Measurements from ENCODE around the gene CTU1.

Gene CTU1

DNA sequence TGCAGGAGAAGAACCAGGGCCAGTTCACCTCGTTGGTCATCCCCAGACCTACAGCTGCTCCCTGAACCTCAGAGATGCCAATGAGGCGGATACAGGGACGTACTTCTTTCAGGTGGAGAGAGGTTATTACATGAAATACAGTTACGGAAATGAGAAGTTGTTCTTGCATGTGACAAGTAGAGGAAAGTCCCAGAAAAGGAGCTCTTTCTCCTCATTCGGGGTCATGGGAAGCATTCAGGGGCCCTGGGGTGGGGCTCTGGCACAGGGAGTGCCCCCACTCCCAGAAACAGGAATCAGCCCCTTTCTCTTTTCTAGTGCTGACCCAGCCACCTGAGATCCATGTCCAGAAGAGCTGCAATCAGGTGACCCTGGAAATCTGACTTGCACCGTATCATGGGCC lies 12.0 kb upstream of the CTU1 start:
- Histone ChIP-seq H3K27ac (ENCODE audit: low read length) (no peak overlapping the region), H3K9ac (ENCODE audit: low read length) (no peak overlapping the region), H3K9me3 (ENCODE audit: control insufficient read depth, low read depth, low read length) (no peaks in the 10 kb centered on the region), H3K36me3 (ENCODE audit: control insufficient read depth, low read depth, low read length) (no peaks in the 10 kb centered on the region), H3K4me3 (ENCODE audit: low read length) (no peak overlapping the region), H3K4me1 (ENCODE audit: control insufficient read depth, low read depth, low read length) (no peaks in the 10 kb centered on the region), H3K27me3 (ENCODE audit: control insufficient read depth, insufficient read depth, low read length) (no peaks in the 10 kb centered on the region)

DNA sequence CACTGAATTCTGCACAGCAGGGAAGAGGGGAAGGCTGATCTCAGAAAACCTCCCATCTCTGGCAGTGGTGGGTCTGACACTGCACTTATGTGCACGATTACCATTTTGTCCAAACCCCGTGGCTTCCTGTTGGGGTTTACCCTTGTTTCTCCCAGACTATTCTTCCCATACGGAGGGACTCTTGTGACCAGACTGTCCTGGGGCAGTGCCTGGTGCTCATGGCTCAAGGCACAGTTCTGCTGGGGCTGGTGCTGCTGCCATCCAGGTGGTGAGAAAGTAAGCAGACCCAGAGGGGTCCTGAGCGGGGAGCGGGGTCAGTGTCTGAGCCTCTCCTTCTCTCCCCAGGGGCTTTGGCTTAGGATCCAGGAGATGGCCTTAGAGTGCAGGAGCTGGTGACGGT lies 11.4 kb upstream of the CTU1 start:
- Histone ChIP-seq H3K9ac (ENCODE audit: low read length) (no peak overlapping the region), H3K27ac (ENCODE audit: low read length) (no peak overlapping the region), H3K9me3 (ENCODE audit: control insufficient read depth, low read depth, low read length) (no peaks in the 10 kb centered on the region), H3K36me3 (ENCODE audit: control insufficient read depth, low read depth, low read length) (no peaks in the 10 kb centered on the region), H3K4me3 (ENCODE audit: low read length) (no peak overlapping the region), H3K27me3 (ENCODE audit: control insufficient read depth, insufficient read depth, low read length) (no peaks in the 10 kb centered on the region), H3K4me1 (ENCODE audit: control insufficient read depth, low read depth, low read length) (no peaks in the 10 kb centered on the region)

DNA sequence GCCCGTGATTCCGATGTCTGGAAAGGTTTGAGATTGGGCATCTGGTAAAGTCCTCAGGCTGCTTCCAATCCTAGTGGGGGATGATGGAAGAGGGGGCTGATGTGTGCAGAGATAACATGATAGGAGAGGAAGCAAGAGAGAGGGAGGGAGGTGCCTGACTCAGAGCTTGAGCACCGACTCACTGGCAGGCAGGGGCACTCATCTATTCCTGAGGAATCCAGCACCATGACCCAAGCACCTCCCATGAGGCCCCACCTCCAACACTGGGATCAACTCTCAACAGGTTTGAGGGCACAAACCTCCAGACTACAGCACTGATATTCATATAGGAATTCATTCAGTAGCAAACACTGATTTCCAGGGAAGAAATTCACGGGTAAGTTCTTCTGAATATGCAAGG lies 10.9 kb upstream of the CTU1 start:
- no peaks in the 10 kb centered on the region for H3K9me3 ChIP-seq (ENCODE audit: control insufficient read depth, low read depth, low read length)
- H3K27ac ChIP-seq (ENCODE audit: low read length) = no peak overlapping the region
- H3K27me3 ChIP-seq (ENCODE audit: control insufficient read depth, insufficient read depth, low read length) = no peaks in the 10 kb centered on the region
- no peaks in the 10 kb centered on the region for H3K36me3 ChIP-seq (ENCODE audit: control insufficient read depth, low read depth, low read length)
- no peaks in the 10 kb centered on the region for H3K4me1 ChIP-seq (ENCODE audit: control insufficient read depth, low read depth, low read length)
- H3K9ac ChIP-seq (ENCODE audit: low read length) = no peak overlapping the region
- H3K4me3 ChIP-seq (ENCODE audit: low read length) = no peak overlapping the region

DNA sequence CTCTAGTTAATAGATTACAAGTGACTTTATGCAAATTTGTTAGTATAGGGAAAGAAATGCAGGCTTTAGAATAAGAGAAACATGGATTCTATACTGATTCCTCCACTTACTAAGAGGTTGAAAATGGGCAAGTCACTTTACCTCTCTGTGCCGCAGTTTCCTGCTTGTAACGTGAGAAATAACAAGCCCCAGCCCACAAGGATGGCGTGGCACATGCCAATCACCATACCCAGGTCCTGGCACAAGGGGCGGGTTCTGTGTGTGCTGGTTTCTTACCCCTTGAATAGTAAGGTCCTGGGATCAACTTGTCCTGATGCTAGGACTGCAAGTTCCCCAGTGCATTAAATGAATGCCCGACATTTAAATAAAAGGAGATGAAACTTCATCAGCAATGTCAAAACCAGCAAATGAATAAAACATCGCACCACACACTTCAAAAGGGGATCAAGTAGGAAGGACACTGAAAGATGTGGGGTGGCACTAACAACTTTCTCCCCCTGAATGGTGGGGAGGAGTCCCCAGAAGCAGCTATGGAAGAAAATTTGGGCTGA lies 8.6 kb upstream of the CTU1 start:
- H3K27me3 ChIP-seq (ENCODE audit: control insufficient read depth, insufficient read depth, low read length) = peaks cover 7% of the 10 kb centered on the region
- no peak overlapping the region for H3K27ac ChIP-seq (ENCODE audit: low read length)
- no peak overlapping the region for H3K4me3 ChIP-seq (ENCODE audit: low read length)
- H3K9me3 ChIP-seq (ENCODE audit: control insufficient read depth, low read depth, low read length) = no peaks in the 10 kb centered on the region
- no peak overlapping the region for H3K9ac ChIP-seq (ENCODE audit: low read length)
- H3K4me1 ChIP-seq (ENCODE audit: control insufficient read depth, low read depth, low read length) = no peaks in the 10 kb centered on the region
- H3K36me3 ChIP-seq (ENCODE audit: control insufficient read depth, low read depth, low read length) = no peaks in the 10 kb centered on the region

GRCh38 chr19:51114087-51114729 lies 6.0 kb upstream of the CTU1 start:
- Histone ChIP-seq H3K4me3 (ENCODE audit: low read length) (no peak overlapping the region), H3K36me3 (ENCODE audit: control insufficient read depth, low read depth, low read length) (no peaks in the 10 kb centered on the region), H3K4me1 (ENCODE audit: control insufficient read depth, low read depth, low read length) (no peaks in the 10 kb centered on the region), H3K9me3 (ENCODE audit: control insufficient read depth, low read depth, low read length) (no peaks in the 10 kb centered on the region), H3K27ac (ENCODE audit: low read length) (no peak overlapping the region), H3K9ac (ENCODE audit: low read length) (no peak overlapping the region), H3K27me3 (ENCODE audit: control insufficient read depth, insufficient read depth, low read length) (peaks cover 25% of the 10 kb centered on the region)

DNA sequence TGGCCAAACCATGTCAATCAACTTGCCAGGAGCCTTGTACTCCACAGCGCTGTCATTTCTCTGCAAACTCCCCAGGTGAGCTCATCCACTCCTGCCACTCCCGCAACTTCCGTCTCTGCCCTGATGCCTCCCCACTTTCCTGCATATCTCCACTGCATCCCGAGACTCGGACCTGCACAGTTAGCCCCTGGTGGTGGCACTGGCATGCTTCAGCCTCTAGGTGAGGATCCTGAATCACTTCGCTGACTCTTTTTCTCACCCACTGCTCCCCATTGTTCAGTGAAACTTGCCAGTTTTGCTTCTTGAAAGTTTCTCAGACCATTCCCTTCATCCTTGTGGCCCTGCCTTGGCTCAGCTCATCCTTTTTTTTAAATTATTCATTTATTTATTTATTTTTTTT lies 3.4 kb upstream of the CTU1 start:
- H3K4me1 ChIP-seq (ENCODE audit: control insufficient read depth, low read depth, low read length) = peaks cover 4% of the 10 kb centered on the region
- H3K9me3 ChIP-seq (ENCODE audit: control insufficient read depth, low read depth, low read length) = no peaks in the 10 kb centered on the region
- no peak overlapping the region for H3K9ac ChIP-seq (ENCODE audit: low read length)
- no peak overlapping the region for H3K4me3 ChIP-seq (ENCODE audit: low read length)
- H3K27me3 ChIP-seq (ENCODE audit: control insufficient read depth, insufficient read depth, low read length) = peaks cover 25% of the 10 kb centered on the region
- H3K27ac ChIP-seq (ENCODE audit: low read length) = no peak overlapping the region
- H3K36me3 ChIP-seq (ENCODE audit: control insufficient read depth, low read depth, low read length) = no peaks in the 10 kb centered on the region

DNA sequence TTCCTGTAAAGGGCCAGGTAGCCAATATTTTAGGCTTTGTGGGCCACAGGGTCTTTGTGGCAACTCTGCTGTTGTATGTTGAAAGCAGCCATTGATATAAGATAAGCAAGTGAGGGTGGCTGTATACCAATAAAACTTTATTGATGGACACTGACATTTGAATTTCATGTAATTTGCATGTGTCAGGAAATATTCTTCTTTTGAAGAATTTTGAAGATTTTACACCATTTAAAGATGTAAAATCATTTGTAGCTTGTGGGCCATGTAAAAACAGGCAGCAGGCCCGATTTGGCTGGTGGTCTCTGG lies 2.4 kb upstream of the CTU1 start:
- Histone ChIP-seq H3K9me3 (ENCODE audit: control insufficient read depth, low read depth, low read length) (no peaks in the 10 kb centered on the region), H3K27me3 (ENCODE audit: control insufficient read depth, insufficient read depth, low read length) (peaks cover 25% of the 10 kb centered on the region), H3K4me1 (ENCODE audit: control insufficient read depth, low read depth, low read length) (peaks cover 4% of the 10 kb centered on the region), H3K9ac (ENCODE audit: low read length) (no peak overlapping the region), H3K27ac (ENCODE audit: low read length) (no peak overlapping the region), H3K36me3 (ENCODE audit: control insufficient read depth, low read depth, low read length) (no peaks in the 10 kb centered on the region), H3K4me3 (ENCODE audit: low read length) (no peak overlapping the region)

DNA sequence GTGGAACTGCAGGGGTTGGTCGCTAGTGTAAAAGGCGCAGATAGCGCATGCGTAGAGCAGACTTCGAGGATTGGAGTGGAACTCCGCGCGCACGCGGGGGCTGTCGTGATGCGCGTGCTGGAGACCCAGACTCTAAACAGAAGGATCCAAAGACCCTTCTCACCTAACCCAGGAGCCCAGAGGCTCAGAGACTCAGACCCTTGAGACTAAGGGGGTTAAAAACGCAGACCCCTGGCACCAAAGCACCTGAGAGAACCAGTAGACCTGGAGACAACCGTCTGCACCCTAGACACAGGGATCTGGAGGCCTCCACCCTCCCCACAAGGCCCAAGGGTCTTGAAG lies 567 bp upstream of the CTU1 start:
- Histone ChIP-seq H3K4me3 (ENCODE audit: low read length) (peak overlapping the region; percentile 91), H3K27me3 (ENCODE audit: control insufficient read depth, insufficient read depth, low read length) (peaks cover 25% of the 10 kb centered on the region), H3K27ac (ENCODE audit: low read length) (no peak overlapping the region)

DNA sequence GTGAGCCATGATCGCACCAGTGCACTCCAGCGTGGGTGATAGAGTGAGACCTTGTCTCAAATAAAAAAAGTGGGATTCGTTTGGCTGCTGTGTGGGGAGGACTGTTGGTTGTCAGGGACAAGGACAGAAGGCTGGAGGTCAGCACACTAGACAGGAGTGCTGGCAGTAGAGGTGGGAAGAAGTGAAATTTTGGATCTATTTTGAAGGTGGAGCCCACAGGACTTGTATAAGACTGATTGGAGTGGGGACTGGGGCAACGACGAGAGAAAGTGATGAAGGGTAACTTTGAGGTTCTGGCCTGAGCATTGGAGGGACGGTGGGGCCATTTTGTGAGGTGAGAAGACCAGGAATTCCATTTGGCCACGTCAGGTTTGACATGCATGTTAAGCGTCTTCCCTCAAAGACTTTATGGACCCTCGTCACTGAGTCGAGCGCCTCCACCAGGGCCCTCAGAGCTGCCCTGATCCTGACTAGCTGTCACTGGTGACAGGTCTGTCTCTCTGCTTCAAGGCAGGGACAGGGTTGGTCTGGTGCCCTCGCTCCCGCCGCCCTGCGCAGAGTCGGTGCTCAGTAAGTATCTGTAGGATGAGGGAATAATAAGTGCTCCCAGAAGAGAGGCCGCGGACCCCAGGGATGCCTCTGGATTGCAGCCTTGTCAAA lies 673 bp downstream of the CTU1 start:
- Histone ChIP-seq H3K36me3 (ENCODE audit: control insufficient read depth, low read depth, low read length) (peaks cover 6% of the 10 kb centered on the region), H3K27ac (ENCODE audit: low read length) (no peak overlapping the region), H3K27me3 (ENCODE audit: control insufficient read depth, insufficient read depth, low read length) (peaks cover 21% of the 10 kb centered on the region), H3K4me3 (ENCODE audit: low read length) (peak overlapping the region; percentile 91), H3K4me1 (ENCODE audit: control insufficient read depth, low read depth, low read length) (peaks cover 4% of the 10 kb centered on the region), H3K9me3 (ENCODE audit: control insufficient read depth, low read depth, low read length) (no peaks in the 10 kb centered on the region), H3K9ac (ENCODE audit: low read length) (peak overlapping the region; percentile 65)

More for the DNA sequence above, 567 bp upstream of the CTU1 start:
- Histone ChIP-seq H3K9me3 (ENCODE audit: control insufficient read depth, low read depth, low read length) (no peaks in the 10 kb centered on the region), H3K9ac (ENCODE audit: low read length) (no peak overlapping the region), H3K36me3 (ENCODE audit: control insufficient read depth, low read depth, low read length) (no peaks in the 10 kb centered on the region), H3K4me1 (ENCODE audit: control insufficient read depth, low read depth, low read length) (peaks cover 4% of the 10 kb centered on the region)

GRCh38 chr19:51103926-51104341 lies 4.3 kb downstream of the CTU1 start:
- H3K27ac ChIP-seq (ENCODE audit: low read length) = no peak overlapping the region
- no peak overlapping the region for H3K9ac ChIP-seq (ENCODE audit: low read length)
- no peaks in the 10 kb centered on the region for H3K27me3 ChIP-seq (ENCODE audit: control insufficient read depth, insufficient read depth, low read length)
- peaks cover 8% of the 10 kb centered on the region for H3K36me3 ChIP-seq (ENCODE audit: control insufficient read depth, low read depth, low read length)
- no peaks in the 10 kb centered on the region for H3K9me3 ChIP-seq (ENCODE audit: control insufficient read depth, low read depth, low read length)
- no peak overlapping the region for H3K4me3 ChIP-seq (ENCODE audit: low read length)
- peaks cover 4% of the 10 kb centered on the region for H3K4me1 ChIP-seq (ENCODE audit: control insufficient read depth, low read depth, low read length)

DNA sequence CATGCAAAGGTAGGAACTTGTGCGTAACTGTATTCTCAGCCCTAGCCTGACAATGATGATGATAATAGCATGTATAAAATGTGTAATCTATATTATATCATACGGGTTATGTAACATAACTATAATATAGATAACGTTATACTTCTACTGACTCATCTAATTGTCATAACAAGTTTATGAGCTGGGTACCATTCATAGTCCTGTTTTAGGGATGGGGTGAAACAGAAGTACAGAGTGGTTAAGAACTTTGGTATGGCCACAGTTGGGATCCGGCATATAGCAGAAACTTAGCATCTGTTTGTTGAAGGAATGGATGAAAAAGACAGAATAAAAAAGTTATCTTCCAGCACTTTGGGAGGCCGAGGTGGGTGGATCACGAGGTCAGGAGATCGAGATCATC lies 5.2 kb downstream of the CTU1 start:
- no peaks in the 10 kb centered on the region for H3K9me3 ChIP-seq (ENCODE audit: control insufficient read depth, low read depth, low read length)
- H3K9ac ChIP-seq (ENCODE audit: low read length) = no peak overlapping the region
- H3K36me3 ChIP-seq (ENCODE audit: control insufficient read depth, low read depth, low read length) = peaks cover 8% of the 10 kb centered on the region
- no peak overlapping the region for H3K4me3 ChIP-seq (ENCODE audit: low read length)
- no peak overlapping the region for H3K27ac ChIP-seq (ENCODE audit: low read length)
- peaks cover 4% of the 10 kb centered on the region for H3K4me1 ChIP-seq (ENCODE audit: control insufficient read depth, low read depth, low read length)
- H3K27me3 ChIP-seq (ENCODE audit: control insufficient read depth, insufficient read depth, low read length) = no peaks in the 10 kb centered on the region

Data from iPS-18a (cell line).